HCT116 (cell line): Measurements from ENCODE around the gene MAN2B1.

Source experiments
- FOSL1 ChIP-seq: IDR thresholded peaks from 2 replicates; pipeline ENCODE4 v1.6.1; 2012; ENCODE audit warnings: low read depth
- JUND ChIP-seq: IDR thresholded peaks from 2 replicates; pipeline ENCODE4 v1.6.1; 2012
- POLR2A ChIP-seq: IDR thresholded peaks from 2 replicates; pipeline ENCODE4 v1.7.0; 2011; ENCODE audit warnings: borderline replicate concordance; ENCODE audit not compliant: insufficient read depth, insufficient read length; ENCODE audit errors: extremely low read depth
- POLR2AphosphoS5 ChIP-seq: IDR thresholded peaks from 2 replicates; pipeline ENCODE4 v1.6.1; 2011; ENCODE audit warnings: mild to moderate bottlenecking, low read depth, low read length, moderate library complexity
- RAD21 ChIP-seq: IDR thresholded peaks from 2 replicates; pipeline ENCODE4 v1.6.1; 2012; ENCODE audit warnings: low read depth, mild to moderate bottlenecking
- SP1 ChIP-seq: IDR thresholded peaks from 2 replicates; pipeline ENCODE4 v1.6.1; 2012; ENCODE audit warnings: low read depth
- SRF ChIP-seq: IDR thresholded peaks from 2 replicates; pipeline ENCODE4 v1.6.1; 2012; ENCODE audit warnings: low read depth
- TCF7L2 ChIP-seq: IDR thresholded peaks from 2 replicates; pipeline ENCODE4 v1.7.0; 2011; ENCODE audit warnings: borderline replicate concordance, inconsistent platforms; ENCODE audit not compliant: insufficient read depth, insufficient read length; ENCODE audit errors: extremely low read depth
- ZFX ChIP-seq: fragments of 450-650 bp; IDR thresholded peaks from 2 replicates; pipeline ENCODE4 v1.6.1; 2017
- ZNF274 ChIP-seq: fragments of 200-500 bp; sonication (Bioruptor generic); IDR thresholded peaks from 2 replicates; pipeline ENCODE4 v1.6.1; 2014; ENCODE audit warnings: mild to moderate bottlenecking, low read depth, low read length, inconsistent platforms
- TF ChIP-seq, protein P1 (sequence below), 3 experiments: fragments of 200-600 bp in 1 of 3; sonication (generic) in 1 of 3; IDR thresholded peaks in 2 of 3; conservative IDR thresholded peaks in 1 of 3; 2 replicates each; pipeline ENCODE4 v1.5.1; 2012 to 2017; ENCODE audit warnings: low read depth in 2 of 3, low read length in 2 of 3, antibody characterized with exemption in 1 of 3, borderline replicate concordance in 1 of 3, control low read depth in 1 of 3, mild to moderate bottlenecking in 1 of 3, mixed read lengths in 1 of 3, mixed run types in 1 of 3, moderate library complexity in 1 of 3; ENCODE audit not compliant: insufficient read depth in 1 of 3

DNA sequence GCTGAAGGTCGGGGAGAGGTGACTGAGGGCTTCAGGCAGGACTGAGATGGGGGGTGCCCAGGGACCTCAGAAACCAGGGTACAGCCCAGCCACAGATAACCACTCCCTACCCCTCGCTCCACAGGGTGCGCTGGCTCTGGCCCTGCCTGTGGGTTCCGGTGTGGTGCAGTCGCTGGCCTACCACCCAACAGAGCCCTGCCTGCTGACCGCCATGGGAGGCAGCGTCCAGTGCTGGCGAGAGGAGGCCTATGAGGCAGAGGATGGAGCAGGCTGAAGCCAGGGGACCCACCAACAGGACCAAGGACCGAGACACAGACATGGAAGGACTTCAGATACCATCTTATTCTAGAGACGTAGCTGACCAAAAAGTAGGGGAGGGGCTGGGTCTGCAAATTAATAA, 8.9 kb upstream of the MAN2B1 start:
- TF ChIP-seq, protein P1, sequence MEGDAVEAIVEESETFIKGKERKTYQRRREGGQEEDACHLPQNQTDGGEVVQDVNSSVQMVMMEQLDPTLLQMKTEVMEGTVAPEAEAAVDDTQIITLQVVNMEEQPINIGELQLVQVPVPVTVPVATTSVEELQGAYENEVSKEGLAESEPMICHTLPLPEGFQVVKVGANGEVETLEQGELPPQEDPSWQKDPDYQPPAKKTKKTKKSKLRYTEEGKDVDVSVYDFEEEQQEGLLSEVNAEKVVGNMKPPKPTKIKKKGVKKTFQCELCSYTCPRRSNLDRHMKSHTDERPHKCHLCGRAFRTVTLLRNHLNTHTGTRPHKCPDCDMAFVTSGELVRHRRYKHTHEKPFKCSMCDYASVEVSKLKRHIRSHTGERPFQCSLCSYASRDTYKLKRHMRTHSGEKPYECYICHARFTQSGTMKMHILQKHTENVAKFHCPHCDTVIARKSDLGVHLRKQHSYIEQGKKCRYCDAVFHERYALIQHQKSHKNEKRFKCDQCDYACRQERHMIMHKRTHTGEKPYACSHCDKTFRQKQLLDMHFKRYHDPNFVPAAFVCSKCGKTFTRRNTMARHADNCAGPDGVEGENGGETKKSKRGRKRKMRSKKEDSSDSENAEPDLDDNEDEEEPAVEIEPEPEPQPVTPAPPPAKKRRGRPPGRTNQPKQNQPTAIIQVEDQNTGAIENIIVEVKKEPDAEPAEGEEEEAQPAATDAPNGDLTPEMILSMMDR (IDR thresholded peaks at IDR 0.05 in 2 of 3, conservative IDR thresholded peaks at IDR 0.05 in 1 of 3; ENCODE audit: borderline replicate concordance in 1 of 3, insufficient read depth in 1 of 3, low read depth in 2 of 3, low read length in 2 of 3): no peak
- TF ChIP-seq ZFX (no peak), SP1 (no peak), TCF7L2 (no peak), POLR2A (no peak), ZNF274 (no peak), POLR2AphosphoS5 (no peak), JUND (no peak), RAD21 (no peak), FOSL1 (no peak), SRF (no peak)
